HL-60 (cell line): ENCODE data around the gene ZNF865.

Experiments
- DNase-seq, 2 experiments: peaks; one replicate each; pipeline ENCODE4 v3.0.0-alpha.2; 2010 to 2020; ENCODE audit warnings: low read depth in 1 of 2, low spot score in 1 of 2
- H3K27ac ChIP-seq: fragments of 250-450 bp; sonication (Bioruptor Pico); replicated peaks from 2 replicates; pipeline ENCODE4 v1.5.1; 2020; ENCODE audit warnings: mild to moderate bottlenecking, moderate library complexity
- H3K27me3 ChIP-seq: fragments of 250-450 bp; sonication (Bioruptor Pico); 2 replicates; pipeline ENCODE4 v1.5.1; 2021; ENCODE audit warnings: mild to moderate bottlenecking, moderate library complexity; ENCODE audit not compliant: insufficient read depth, poor library complexity, severe bottlenecking
- H3K4me3 ChIP-seq: replicated peaks from 2 replicates; pipeline ENCODE4 v1.5.1; 2011; ENCODE audit warnings: mild to moderate bottlenecking, control low read depth, low read length; ENCODE audit not compliant: insufficient read depth
- GABPA ChIP-seq: IDR thresholded peaks from 2 replicates; pipeline ENCODE4 v1.6.1; 2012; ENCODE audit warnings: low read depth
- POLR2AphosphoS5 ChIP-seq: IDR thresholded peaks from 2 replicates; pipeline ENCODE4 v1.6.1; 2012; ENCODE audit warnings: low read depth
- REST ChIP-seq: IDR thresholded peaks from 2 replicates; pipeline ENCODE4 v1.6.1; 2012; ENCODE audit warnings: low read depth; ENCODE audit not compliant: insufficient replicate concordance
- SPI1 ChIP-seq: IDR thresholded peaks from 2 replicates; pipeline ENCODE4 v1.6.1; 2012; ENCODE audit warnings: low read depth, mild to moderate bottlenecking, borderline replicate concordance
- TF ChIP-seq, protein P1 (sequence below): IDR thresholded peaks from one replicate; pipeline ENCODE4 v1.5.1; 2011; ENCODE audit warnings: low read length, control low read depth, inconsistent platforms; ENCODE audit not compliant: insufficient read depth

The ZNF865 gene

GRCh38 chr19:55600662-55601028, 4.8 kb upstream of the ZNF865 start:
- TF ChIP-seq REST = no peak
- Histone ChIP-seq H3K27me3 (no peaks in the 10 kb centered on the region), H3K27ac (peak overlapping the region; percentile 97), H3K4me3 (peak overlapping the region; percentile 65)
- no peak for DNase-seq

GRCh38 chr19:55601084-55601483, 4.4 kb upstream of the ZNF865 start:
- DNase-seq = no peak
- Histone ChIP-seq H3K27me3 (no peaks in the 10 kb centered on the region), H3K4me3 (peak overlapping the region; percentile 65), H3K27ac (peak overlapping the region; percentile 97)
- no peak for TF ChIP-seq POLR2AphosphoS5
- no peak for TF ChIP-seq REST
- TF ChIP-seq SPI1 = no peak
- no peak for TF ChIP-seq GABPA
- TF ChIP-seq, protein P1, sequence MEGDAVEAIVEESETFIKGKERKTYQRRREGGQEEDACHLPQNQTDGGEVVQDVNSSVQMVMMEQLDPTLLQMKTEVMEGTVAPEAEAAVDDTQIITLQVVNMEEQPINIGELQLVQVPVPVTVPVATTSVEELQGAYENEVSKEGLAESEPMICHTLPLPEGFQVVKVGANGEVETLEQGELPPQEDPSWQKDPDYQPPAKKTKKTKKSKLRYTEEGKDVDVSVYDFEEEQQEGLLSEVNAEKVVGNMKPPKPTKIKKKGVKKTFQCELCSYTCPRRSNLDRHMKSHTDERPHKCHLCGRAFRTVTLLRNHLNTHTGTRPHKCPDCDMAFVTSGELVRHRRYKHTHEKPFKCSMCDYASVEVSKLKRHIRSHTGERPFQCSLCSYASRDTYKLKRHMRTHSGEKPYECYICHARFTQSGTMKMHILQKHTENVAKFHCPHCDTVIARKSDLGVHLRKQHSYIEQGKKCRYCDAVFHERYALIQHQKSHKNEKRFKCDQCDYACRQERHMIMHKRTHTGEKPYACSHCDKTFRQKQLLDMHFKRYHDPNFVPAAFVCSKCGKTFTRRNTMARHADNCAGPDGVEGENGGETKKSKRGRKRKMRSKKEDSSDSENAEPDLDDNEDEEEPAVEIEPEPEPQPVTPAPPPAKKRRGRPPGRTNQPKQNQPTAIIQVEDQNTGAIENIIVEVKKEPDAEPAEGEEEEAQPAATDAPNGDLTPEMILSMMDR = no peak

GRCh38 chr19:55602104-55603001, 3.1 kb upstream of the ZNF865 start:
- no peak for DNase-seq
- Histone ChIP-seq H3K4me3 (no peak overlapping the region), H3K27ac (no peak overlapping the region), H3K27me3 (no peaks in the 10 kb centered on the region)
- TF ChIP-seq POLR2AphosphoS5 (no peak), REST (no peak), SPI1 (no peak), GABPA (no peak)
- TF ChIP-seq, protein P1 = no peak
